ENCODE results near the gene THOC6. TPM values are rescaled to one million over a fixed set of nuclear protein-coding genes. Genes with fewer than 3 reads are reported as not detected.

The THOC6 gene
- total and polyA plus RNA-seq, 9 of the 15 experiments (the other 6 are each of a cell fraction or from before 2014, with no cell fraction given) = 2.5 to 65.4 (median 42.3) TPM

- TF ChIP-seq, protein P1, sequence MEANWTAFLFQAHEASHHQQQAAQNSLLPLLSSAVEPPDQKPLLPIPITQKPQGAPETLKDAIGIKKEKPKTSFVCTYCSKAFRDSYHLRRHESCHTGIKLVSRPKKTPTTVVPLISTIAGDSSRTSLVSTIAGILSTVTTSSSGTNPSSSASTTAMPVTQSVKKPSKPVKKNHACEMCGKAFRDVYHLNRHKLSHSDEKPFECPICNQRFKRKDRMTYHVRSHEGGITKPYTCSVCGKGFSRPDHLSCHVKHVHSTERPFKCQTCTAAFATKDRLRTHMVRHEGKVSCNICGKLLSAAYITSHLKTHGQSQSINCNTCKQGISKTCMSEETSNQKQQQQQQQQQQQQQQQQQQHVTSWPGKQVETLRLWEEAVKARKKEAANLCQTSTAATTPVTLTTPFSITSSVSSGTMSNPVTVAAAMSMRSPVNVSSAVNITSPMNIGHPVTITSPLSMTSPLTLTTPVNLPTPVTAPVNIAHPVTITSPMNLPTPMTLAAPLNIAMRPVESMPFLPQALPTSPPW (CRISPR knock-in tag; IDR thresholded peaks at IDR 0.05) = no peak
- TF ChIP-seq BMI1 (IDR thresholded peaks at IDR 0.05; ENCODE audit: low read length) = no peak
- TF ChIP-seq, protein P2, sequence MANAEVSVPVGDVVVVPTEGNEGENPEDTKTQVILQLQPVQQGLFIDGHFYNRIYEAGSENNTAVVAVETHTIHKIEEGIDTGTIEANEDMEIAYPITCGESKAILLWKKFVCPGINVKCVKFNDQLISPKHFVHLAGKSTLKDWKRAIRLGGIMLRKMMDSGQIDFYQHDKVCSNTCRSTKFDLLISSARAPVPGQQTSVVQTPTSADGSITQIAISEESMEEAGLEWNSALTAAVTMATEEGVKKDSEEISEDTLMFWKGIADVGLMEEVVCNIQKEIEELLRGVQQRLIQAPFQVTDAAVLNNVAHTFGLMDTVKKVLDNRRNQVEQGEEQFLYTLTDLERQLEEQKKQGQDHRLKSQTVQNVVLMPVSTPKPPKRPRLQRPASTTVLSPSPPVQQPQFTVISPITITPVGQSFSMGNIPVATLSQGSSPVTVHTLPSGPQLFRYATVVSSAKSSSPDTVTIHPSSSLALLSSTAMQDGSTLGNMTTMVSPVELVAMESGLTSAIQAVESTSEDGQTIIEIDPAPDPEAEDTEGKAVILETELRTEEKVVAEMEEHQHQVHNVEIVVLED (CRISPR knock-in tag; IDR thresholded peaks at IDR 0.05) = peak; percentile 78
- TF ChIP-seq ZFX (CRISPR knock-in tag; IDR thresholded peaks at IDR 0.05) = no peak
- TF ChIP-seq MCM5 (IDR thresholded peaks at IDR 0.05; ENCODE audit: low read depth) = no peak
- TF ChIP-seq MAFK (IDR thresholded peaks at IDR 0.05; ENCODE audit: low read length) = no peak
- TF ChIP-seq ZNF224 (CRISPR knock-in tag; IDR thresholded peaks at IDR 0.05) = no peak
- no peak for TF ChIP-seq ZZZ3 (IDR thresholded peaks at IDR 0.05)
- TF ChIP-seq, protein P3, sequence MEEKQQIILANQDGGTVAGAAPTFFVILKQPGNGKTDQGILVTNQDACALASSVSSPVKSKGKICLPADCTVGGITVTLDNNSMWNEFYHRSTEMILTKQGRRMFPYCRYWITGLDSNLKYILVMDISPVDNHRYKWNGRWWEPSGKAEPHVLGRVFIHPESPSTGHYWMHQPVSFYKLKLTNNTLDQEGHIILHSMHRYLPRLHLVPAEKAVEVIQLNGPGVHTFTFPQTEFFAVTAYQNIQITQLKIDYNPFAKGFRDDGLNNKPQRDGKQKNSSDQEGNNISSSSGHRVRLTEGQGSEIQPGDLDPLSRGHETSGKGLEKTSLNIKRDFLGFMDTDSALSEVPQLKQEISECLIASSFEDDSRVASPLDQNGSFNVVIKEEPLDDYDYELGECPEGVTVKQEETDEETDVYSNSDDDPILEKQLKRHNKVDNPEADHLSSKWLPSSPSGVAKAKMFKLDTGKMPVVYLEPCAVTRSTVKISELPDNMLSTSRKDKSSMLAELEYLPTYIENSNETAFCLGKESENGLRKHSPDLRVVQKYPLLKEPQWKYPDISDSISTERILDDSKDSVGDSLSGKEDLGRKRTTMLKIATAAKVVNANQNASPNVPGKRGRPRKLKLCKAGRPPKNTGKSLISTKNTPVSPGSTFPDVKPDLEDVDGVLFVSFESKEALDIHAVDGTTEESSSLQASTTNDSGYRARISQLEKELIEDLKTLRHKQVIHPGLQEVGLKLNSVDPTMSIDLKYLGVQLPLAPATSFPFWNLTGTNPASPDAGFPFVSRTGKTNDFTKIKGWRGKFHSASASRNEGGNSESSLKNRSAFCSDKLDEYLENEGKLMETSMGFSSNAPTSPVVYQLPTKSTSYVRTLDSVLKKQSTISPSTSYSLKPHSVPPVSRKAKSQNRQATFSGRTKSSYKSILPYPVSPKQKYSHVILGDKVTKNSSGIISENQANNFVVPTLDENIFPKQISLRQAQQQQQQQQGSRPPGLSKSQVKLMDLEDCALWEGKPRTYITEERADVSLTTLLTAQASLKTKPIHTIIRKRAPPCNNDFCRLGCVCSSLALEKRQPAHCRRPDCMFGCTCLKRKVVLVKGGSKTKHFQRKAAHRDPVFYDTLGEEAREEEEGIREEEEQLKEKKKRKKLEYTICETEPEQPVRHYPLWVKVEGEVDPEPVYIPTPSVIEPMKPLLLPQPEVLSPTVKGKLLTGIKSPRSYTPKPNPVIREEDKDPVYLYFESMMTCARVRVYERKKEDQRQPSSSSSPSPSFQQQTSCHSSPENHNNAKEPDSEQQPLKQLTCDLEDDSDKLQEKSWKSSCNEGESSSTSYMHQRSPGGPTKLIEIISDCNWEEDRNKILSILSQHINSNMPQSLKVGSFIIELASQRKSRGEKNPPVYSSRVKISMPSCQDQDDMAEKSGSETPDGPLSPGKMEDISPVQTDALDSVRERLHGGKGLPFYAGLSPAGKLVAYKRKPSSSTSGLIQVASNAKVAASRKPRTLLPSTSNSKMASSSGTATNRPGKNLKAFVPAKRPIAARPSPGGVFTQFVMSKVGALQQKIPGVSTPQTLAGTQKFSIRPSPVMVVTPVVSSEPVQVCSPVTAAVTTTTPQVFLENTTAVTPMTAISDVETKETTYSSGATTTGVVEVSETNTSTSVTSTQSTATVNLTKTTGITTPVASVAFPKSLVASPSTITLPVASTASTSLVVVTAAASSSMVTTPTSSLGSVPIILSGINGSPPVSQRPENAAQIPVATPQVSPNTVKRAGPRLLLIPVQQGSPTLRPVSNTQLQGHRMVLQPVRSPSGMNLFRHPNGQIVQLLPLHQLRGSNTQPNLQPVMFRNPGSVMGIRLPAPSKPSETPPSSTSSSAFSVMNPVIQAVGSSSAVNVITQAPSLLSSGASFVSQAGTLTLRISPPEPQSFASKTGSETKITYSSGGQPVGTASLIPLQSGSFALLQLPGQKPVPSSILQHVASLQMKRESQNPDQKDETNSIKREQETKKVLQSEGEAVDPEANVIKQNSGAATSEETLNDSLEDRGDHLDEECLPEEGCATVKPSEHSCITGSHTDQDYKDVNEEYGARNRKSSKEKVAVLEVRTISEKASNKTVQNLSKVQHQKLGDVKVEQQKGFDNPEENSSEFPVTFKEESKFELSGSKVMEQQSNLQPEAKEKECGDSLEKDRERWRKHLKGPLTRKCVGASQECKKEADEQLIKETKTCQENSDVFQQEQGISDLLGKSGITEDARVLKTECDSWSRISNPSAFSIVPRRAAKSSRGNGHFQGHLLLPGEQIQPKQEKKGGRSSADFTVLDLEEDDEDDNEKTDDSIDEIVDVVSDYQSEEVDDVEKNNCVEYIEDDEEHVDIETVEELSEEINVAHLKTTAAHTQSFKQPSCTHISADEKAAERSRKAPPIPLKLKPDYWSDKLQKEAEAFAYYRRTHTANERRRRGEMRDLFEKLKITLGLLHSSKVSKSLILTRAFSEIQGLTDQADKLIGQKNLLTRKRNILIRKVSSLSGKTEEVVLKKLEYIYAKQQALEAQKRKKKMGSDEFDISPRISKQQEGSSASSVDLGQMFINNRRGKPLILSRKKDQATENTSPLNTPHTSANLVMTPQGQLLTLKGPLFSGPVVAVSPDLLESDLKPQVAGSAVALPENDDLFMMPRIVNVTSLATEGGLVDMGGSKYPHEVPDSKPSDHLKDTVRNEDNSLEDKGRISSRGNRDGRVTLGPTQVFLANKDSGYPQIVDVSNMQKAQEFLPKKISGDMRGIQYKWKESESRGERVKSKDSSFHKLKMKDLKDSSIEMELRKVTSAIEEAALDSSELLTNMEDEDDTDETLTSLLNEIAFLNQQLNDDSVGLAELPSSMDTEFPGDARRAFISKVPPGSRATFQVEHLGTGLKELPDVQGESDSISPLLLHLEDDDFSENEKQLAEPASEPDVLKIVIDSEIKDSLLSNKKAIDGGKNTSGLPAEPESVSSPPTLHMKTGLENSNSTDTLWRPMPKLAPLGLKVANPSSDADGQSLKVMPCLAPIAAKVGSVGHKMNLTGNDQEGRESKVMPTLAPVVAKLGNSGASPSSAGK (IDR thresholded peaks at IDR 0.05) = peak; percentile 90
- TF ChIP-seq NCOA2 (IDR thresholded peaks at IDR 0.05; ENCODE audit: partially characterized antibody in 2 of 2) = no peak
- no peak for TF ChIP-seq CEBPG (CRISPR knock-in tag; IDR thresholded peaks at IDR 0.05)
- no peak for TF ChIP-seq CEBPG (tag; conservative IDR thresholded peaks at IDR 0.05 in 1 of 2, IDR thresholded peaks at IDR 0.05 in 1 of 2)
- no peak for TF ChIP-seq ILF3 (IDR thresholded peaks at IDR 0.05; ENCODE audit: borderline replicate concordance)
- TF ChIP-seq PRMT5 (CRISPR knock-in tag; IDR thresholded peaks at IDR 0.05) = 0 out of 2 replicates have a peak, but pooled peaks have one; percentile 35
Observed at GRCh38 chr16:3029491-3030221, 5.8 kb downstream of the THOC6 start (continued).

Data from K562 (cell line).